Caco-2 (cell line): ENCODE measurements around the gene TPSB2. TPM values are rescaled to one million over a fixed set of nuclear protein-coding genes. Genes with fewer than 3 reads are reported as not detected.

Experiments used
- BruUV-seq: library from RNA; stranded (reverse); fragments of 400-500 nt; replicated peaks from 2 replicates; lab custom pipeline; 2021; lab: Mats Ljungman, UMichigan
- CTCF ChIA-PET: fragments of 300-600 bp; sonication (Branson Sonifier 250); formaldehyde crosslinking; loops from one replicate; lab custom pipeline; 2022; ENCODE audit warnings: antibody characterized with exemption; lab: Charles Lee
- POLR2A ChIA-PET: fragments of 300-600 bp; sonication (Branson Sonifier 250); formaldehyde crosslinking; loops from one replicate; lab custom pipeline; 2022; ENCODE audit warnings: antibody characterized with exemption; lab: Charles Lee
- DNase-seq, 2 experiments: peaks; one replicate each; pipeline versions ENCODE4 v3.0.0 to v3.0.0-alpha.2; 2020 to 2022
- H3K27me3 ChIP-seq: replicated peaks from 2 replicates; pipeline ENCODE4 v1.6.0; 2011; ENCODE audit warnings: low read length; ENCODE audit not compliant: control insufficient read depth, insufficient read depth
- H3K36me3 ChIP-seq: 2 replicates; pipeline ENCODE4 v1.5.1; 2011; ENCODE audit warnings: low read length; ENCODE audit not compliant: control insufficient read depth, insufficient read depth
- H3K4me1 ChIP-seq: fragments of 250-450 bp; sonication (Bioruptor Pico); 2 replicates; pipeline ENCODE4 v1.5.1; 2020; ENCODE audit warnings: mild to moderate bottlenecking
- H3K4me3 ChIP-seq: 2 replicates; pipeline ENCODE4 v1.5.1; 2011; ENCODE audit warnings: low read depth, mild to moderate bottlenecking, control low read depth, low read length
- H3K9me3 ChIP-seq: fragments of 250-450 bp; sonication (Bioruptor Pico); 2 replicates; pipeline ENCODE4 v1.5.1; 2020; ENCODE audit warnings: mild to moderate bottlenecking, moderate library complexity
- H3K27ac Mint-ChIP-seq: one replicate; pipeline ENCODE4 v1.8.0; 2022; ENCODE audit warnings: mixed read lengths; ENCODE audit not compliant: unreplicated experiment
- H3K27me3 Mint-ChIP-seq: one replicate; pipeline ENCODE4 v1.8.0; 2022; ENCODE audit warnings: mixed read lengths; ENCODE audit not compliant: insufficient read depth, unreplicated experiment
- H3K36me3 Mint-ChIP-seq: one replicate; pipeline ENCODE4 v1.8.0; 2022; ENCODE audit warnings: mild to moderate bottlenecking, mixed read lengths; ENCODE audit not compliant: insufficient read depth, unreplicated experiment
- H3K4me1 Mint-ChIP-seq: one replicate; pipeline ENCODE4 v1.8.0; 2022; ENCODE audit warnings: low read depth, mixed read lengths; ENCODE audit not compliant: unreplicated experiment
- H3K4me3 Mint-ChIP-seq: one replicate; pipeline ENCODE4 v1.8.0; 2022; ENCODE audit warnings: mild to moderate bottlenecking, moderate library complexity, mixed read lengths; ENCODE audit not compliant: unreplicated experiment
- H3K9me3 Mint-ChIP-seq: one replicate; pipeline ENCODE4 v1.8.0; 2022; ENCODE audit warnings: mixed read lengths; ENCODE audit not compliant: unreplicated experiment
- CTCF ChIP-seq, 2 experiments: fragments of 200-600 bp in 1 of 2; IDR thresholded peaks; 1 replicate in 1 of 2; 2 replicates in 1 of 2; pipeline versions ENCODE4 v1.5.1 to v1.8.0; 2011 to 2022; ENCODE audit warnings: antibody characterized with exemption in 1 of 2, control low read depth in 1 of 2, inconsistent platforms in 1 of 2, low read depth in 1 of 2, low read length in 1 of 2, mild to moderate bottlenecking in 1 of 2, moderate library complexity in 1 of 2; ENCODE audit not compliant: insufficient read depth in 1 of 2, severe bottlenecking in 1 of 2, unreplicated experiment in 1 of 2
- intact Hi-C: fragments of 100-400 bp; cut with micrococcal nuclease; formaldehyde crosslinking; loops from one replicate; pipeline ENCODE4 v1.10.0; 2022; ENCODE audit not compliant: unreplicated experiment
- total RNA-seq: library from RNA; stranded (reverse); gene quantifications from 2 replicates; pipeline ENCODE4 v1.2.3, GENCODE V29; 2022

Gene TPSB2
- total RNA-seq, 1 experiment from 2014 or later, result not detected

- Histone ChIP-seq H3K4me1 (no peaks in the 10 kb centered on the region), H3K27me3 (no peaks in the 10 kb centered on the region), H3K36me3 (no peaks in the 10 kb centered on the region; the same call in 1 of the 2 replicates), H3K4me3 (no peak overlapping the region), H3K9me3 (no peaks in the 10 kb centered on the region)
- TF ChIP-seq CTCF (IDR thresholded peaks at IDR 0.05; ENCODE audit: insufficient read depth in 1 of 2, low read depth in 1 of 2, low read length in 1 of 2, severe bottlenecking in 1 of 2, unreplicated experiment in 1 of 2), result no peak
- Mint-ChIP-seq H3K4me1 (no peaks in the 10 kb centered on the region), H3K27ac (no peak overlapping the region), H3K4me3 (no peak overlapping the region), H3K36me3 (peaks cover 6% of the 10 kb centered on the region), H3K9me3 (no peaks in the 10 kb centered on the region), H3K27me3 (no peaks in the 10 kb centered on the region)
- intact Hi-C loops, result no loop called here
- CTCF ChIA-PET, result no interaction called here
- POLR2A ChIA-PET, result no interaction called here
- BruUV-seq, result no TSS peak
- no peak for DNase-seq
Measured at GRCh38 chr16:1195393-1195666, 34.7 kb downstream of the TPSB2 start.

- Mint-ChIP-seq H3K27ac (no peak overlapping the region), H3K9me3 (no peaks in the 10 kb centered on the region), H3K4me1 (no peaks in the 10 kb centered on the region), H3K27me3 (no peaks in the 10 kb centered on the region), H3K36me3 (peaks cover 3% of the 10 kb centered on the region), H3K4me3 (no peak overlapping the region)
- no TSS peak for BruUV-seq
- peak in 1 of 2 experiments; percentile 30 for DNase-seq
- no peaks in the 10 kb centered on the region for H3K9me3 ChIP-seq
- H3K27me3 ChIP-seq, result no peaks in the 10 kb centered on the region
- ChIA-PET CTCF (interaction anchor here (1.0 kb wide), 1 partner anchor 89 kb away, joined by 3 read pairs; no protein-coding TSS in a partner anchor), POLR2A (no interaction called here)
- H3K36me3 ChIP-seq, result no peaks in the 10 kb centered on the region
- intact Hi-C loops, result no loop called here
- H3K4me1 ChIP-seq, result no peaks in the 10 kb centered on the region
- H3K4me3 ChIP-seq, result no peak overlapping the region
- peak; percentile 72 to 82 for TF ChIP-seq CTCF (IDR thresholded peaks at IDR 0.05; ENCODE audit: insufficient read depth in 1 of 2, low read depth in 1 of 2, low read length in 1 of 2, severe bottlenecking in 1 of 2, unreplicated experiment in 1 of 2)
Measured at GRCh38 chr16:1194665-1195392, 35.2 kb downstream of the TPSB2 start.

GRCh38 chr16:1193825-1194581 lies 36.0 kb downstream of the TPSB2 start:
- DNase-seq, result no peak
- Histone ChIP-seq H3K36me3 (no peaks in the 10 kb centered on the region), H3K4me1 (no peaks in the 10 kb centered on the region), H3K4me3 (no peak overlapping the region), H3K9me3 (no peaks in the 10 kb centered on the region), H3K27me3 (no peaks in the 10 kb centered on the region)
- H3K9me3 Mint-ChIP-seq, result no peaks in the 10 kb centered on the region
- H3K36me3 Mint-ChIP-seq, result no peaks in the 10 kb centered on the region
- no TSS peak for BruUV-seq
- intact Hi-C loops, result no loop called here
- H3K4me3 Mint-ChIP-seq, result no peak overlapping the region
- no peaks in the 10 kb centered on the region for H3K27me3 Mint-ChIP-seq
- no peak overlapping the region for H3K27ac Mint-ChIP-seq
- POLR2A ChIA-PET, result no interaction called here
- CTCF ChIA-PET, result interaction anchor here (1.0 kb wide), 1 partner anchor 88 kb away, joined by 3 read pairs; no protein-coding TSS in a partner anchor
- no peak for TF ChIP-seq CTCF (IDR thresholded peaks at IDR 0.05; ENCODE audit: insufficient read depth in 1 of 2, low read depth in 1 of 2, low read length in 1 of 2, severe bottlenecking in 1 of 2, unreplicated experiment in 1 of 2)
- H3K4me1 Mint-ChIP-seq, result no peaks in the 10 kb centered on the region
